Skeletal muscle satellite cell (primary cell): Measurements from ENCODE around the gene CERS6.

Experiments
- H3K27me3 ChIP-seq: 2 replicates; pipeline ENCODE4 v1.7.0; 2013; ENCODE audit warnings: low read length; ENCODE audit not compliant: control insufficient read depth, insufficient read depth
- H3K36me3 ChIP-seq: 2 replicates; pipeline ENCODE4 v1.7.0; 2013; ENCODE audit warnings: mild to moderate bottlenecking, control low read depth, low read length; ENCODE audit not compliant: insufficient read depth
- H3K4me1 ChIP-seq: 2 replicates; pipeline ENCODE4 v1.7.0; 2013; ENCODE audit warnings: low read length; ENCODE audit not compliant: control insufficient read depth, insufficient read depth
- H3K4me2 ChIP-seq: 2 replicates; pipeline ENCODE4 v1.7.0; 2013; ENCODE audit warnings: mild to moderate bottlenecking, low read length
- H3K4me3 ChIP-seq: 2 replicates; pipeline ENCODE4 v1.7.0; 2013; ENCODE audit warnings: low read length
- H3K9ac ChIP-seq: 2 replicates; pipeline ENCODE4 v1.7.0; 2013; ENCODE audit warnings: mild to moderate bottlenecking, low read depth, low read length, moderate library complexity
- H3K9me3 ChIP-seq: replicated peaks from 2 replicates; pipeline ENCODE4 v1.7.0; 2013; ENCODE audit warnings: mild to moderate bottlenecking, control low read depth, low read length

CERS6 gene

DNA sequence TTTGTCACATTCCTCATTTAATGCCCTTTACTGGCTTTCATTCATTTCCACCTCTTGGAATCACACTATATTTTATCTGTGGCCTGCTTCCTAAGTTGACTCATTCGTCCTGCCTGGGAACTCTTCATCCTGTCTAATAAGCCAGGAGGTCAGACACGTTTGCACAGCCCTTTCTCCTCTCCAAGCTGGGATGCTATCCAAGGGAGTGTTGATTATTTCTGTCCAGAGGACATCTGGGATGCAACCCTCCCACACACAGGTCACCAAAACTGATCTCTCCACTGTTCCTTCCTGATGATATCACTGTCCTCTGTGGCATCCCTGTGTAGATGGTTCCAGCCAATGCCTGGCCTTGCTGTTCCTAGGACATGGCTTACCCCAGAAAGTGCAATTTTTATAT is 266.5 kb downstream of the CERS6 start:
- Histone ChIP-seq H3K27me3 (no peaks in the 10 kb centered on the region), H3K9ac (no peak overlapping the region), H3K36me3 (peaks cover 10% of the 10 kb centered on the region), H3K4me1 (peaks cover 11% of the 10 kb centered on the region), H3K4me2 (no peak overlapping the region), H3K4me3 (no peak overlapping the region), H3K9me3 (no peaks in the 10 kb centered on the region)

DNA sequence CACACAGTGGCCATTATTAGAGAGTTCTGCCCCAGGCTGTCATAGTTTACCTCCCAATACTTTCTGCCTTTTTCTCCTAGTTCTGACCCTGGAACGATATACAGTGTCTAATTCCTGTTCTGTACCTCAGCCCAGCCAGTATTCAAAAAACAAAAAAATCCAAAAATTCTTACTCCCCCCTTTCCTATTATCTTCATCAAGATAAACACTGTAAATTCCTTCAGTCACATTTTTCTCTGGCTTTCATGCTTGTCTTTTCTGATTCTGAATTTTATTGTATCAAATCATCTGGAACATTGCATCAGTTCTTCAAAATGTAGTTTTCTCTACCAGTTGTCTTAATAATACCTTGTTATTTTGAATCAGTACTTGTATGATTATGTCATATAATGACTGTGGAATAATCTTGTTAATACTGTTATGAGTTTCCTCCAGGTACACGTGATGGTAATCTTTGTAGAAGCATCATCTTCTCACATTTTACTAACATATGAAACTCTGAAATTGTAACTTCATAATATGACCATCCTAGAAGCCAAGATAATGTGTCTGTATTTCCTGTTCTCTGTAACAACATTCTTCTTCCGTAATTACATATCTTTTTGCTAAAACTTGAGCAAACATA is 267.3 kb downstream of the CERS6 start:
- Histone ChIP-seq H3K9ac (no peak overlapping the region), H3K9me3 (no peaks in the 10 kb centered on the region), H3K4me1 (peaks cover 11% of the 10 kb centered on the region), H3K27me3 (no peaks in the 10 kb centered on the region), H3K4me3 (no peak overlapping the region), H3K36me3 (peaks cover 5% of the 10 kb centered on the region), H3K4me2 (no peak overlapping the region)

DNA sequence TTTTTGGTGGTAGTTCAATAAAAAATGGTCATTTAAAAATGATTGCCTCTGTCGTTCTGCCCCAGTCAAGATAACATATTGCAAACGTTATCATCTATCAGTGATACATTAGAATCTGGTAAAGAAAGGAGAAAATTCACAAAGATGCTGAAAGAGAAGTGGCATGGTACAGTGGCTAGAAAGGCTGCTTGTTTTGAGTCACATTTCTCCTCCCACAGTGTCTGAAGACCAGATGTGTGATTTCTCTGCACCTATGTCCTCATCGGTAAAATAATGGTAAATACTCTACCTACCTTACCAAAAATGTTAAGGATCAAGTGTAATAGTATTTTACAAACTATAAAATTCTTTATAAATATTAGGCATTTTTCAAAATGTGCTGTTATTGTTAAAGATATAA is 270.3 kb downstream of the CERS6 start:
- no peaks in the 10 kb centered on the region for H3K27me3 ChIP-seq
- no peak overlapping the region for H3K4me2 ChIP-seq
- H3K36me3 ChIP-seq = no peaks in the 10 kb centered on the region
- H3K4me1 ChIP-seq = peaks cover 11% of the 10 kb centered on the region
- no peak overlapping the region for H3K9ac ChIP-seq
- H3K4me3 ChIP-seq = no peak overlapping the region
- H3K9me3 ChIP-seq = no peaks in the 10 kb centered on the region

DNA sequence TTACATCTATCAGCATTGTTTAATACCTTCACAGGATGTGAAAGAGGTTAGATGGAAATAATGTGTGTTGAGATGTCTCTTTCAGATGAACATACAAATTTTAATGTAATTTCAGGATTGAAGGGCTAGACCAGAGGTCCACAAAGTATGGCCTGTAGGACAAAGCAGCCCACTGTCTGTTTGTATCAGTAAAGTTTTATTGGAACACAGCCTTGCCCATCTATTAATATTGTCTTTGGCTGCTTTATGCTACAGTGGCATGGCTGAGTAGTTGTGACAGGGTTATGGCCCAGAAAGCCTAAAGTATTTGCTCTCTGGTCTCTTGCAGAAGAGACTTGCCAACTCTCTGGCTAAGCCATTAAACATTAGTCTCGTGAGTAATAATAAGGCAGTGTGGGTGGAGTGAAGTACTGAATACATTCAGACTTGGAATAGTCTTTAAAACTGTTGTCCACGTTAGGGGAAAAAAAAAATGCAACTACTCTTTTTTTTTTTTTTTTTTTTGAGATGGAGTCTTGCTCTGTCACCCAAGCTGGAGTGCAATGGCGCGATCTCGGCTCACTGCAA is 271.9 kb downstream of the CERS6 start:
- no peaks in the 10 kb centered on the region for H3K9me3 ChIP-seq
- H3K4me3 ChIP-seq = no peak overlapping the region
- H3K27me3 ChIP-seq = no peaks in the 10 kb centered on the region
- H3K4me2 ChIP-seq = no peak overlapping the region
- H3K9ac ChIP-seq = no peak overlapping the region
- no peaks in the 10 kb centered on the region for H3K36me3 ChIP-seq
- peaks cover 2% of the 10 kb centered on the region for H3K4me1 ChIP-seq

DNA sequence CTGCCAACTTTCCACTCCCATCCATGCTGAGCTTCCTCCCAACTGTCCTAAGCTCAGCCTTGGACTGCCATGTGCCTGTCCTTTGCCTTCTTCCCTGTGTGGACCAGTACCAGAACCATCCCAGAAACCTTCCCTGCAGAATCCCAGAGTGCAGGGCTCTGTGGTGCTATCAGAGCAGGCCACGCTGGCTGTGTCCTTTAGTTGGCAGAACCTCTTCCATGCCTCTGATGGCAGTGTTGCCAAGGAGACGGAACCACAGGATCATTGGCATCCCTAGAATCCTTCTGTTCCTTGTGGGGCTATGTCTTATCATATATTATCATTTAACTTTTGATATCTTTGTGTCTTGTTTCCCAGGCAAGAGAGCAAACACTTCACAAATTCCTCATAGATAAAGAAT is 273.4 kb downstream of the CERS6 start:
- Histone ChIP-seq H3K36me3 (no peaks in the 10 kb centered on the region), H3K27me3 (no peaks in the 10 kb centered on the region), H3K9me3 (no peaks in the 10 kb centered on the region), H3K9ac (no peak overlapping the region), H3K4me2 (no peak overlapping the region), H3K4me3 (no peak overlapping the region), H3K4me1 (no peaks in the 10 kb centered on the region)

DNA sequence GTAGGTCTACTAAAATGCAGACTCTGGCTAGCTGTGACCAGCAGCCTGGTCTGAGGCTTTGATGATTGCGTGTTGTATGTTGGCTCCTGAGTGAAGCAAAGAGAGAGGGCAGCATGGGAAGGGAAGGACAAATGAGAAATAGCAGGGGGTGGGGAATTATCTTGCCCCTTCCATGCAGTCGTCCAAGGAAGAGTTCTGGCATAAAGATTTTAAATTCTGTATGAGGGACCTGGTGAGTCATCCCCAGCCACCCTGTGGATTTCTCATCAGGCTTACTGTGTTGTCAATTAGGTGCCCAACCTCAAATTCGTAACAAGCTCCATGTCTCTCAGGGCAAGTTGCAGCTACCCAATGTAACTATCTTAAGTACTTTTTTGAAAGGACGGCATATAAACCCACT is 274.3 kb downstream of the CERS6 start:
- no peaks in the 10 kb centered on the region for H3K9me3 ChIP-seq
- H3K9ac ChIP-seq = no peak overlapping the region
- no peaks in the 10 kb centered on the region for H3K4me1 ChIP-seq
- no peaks in the 10 kb centered on the region for H3K27me3 ChIP-seq
- H3K36me3 ChIP-seq = no peaks in the 10 kb centered on the region
- H3K4me2 ChIP-seq = no peak overlapping the region
- H3K4me3 ChIP-seq = no peak overlapping the region

DNA sequence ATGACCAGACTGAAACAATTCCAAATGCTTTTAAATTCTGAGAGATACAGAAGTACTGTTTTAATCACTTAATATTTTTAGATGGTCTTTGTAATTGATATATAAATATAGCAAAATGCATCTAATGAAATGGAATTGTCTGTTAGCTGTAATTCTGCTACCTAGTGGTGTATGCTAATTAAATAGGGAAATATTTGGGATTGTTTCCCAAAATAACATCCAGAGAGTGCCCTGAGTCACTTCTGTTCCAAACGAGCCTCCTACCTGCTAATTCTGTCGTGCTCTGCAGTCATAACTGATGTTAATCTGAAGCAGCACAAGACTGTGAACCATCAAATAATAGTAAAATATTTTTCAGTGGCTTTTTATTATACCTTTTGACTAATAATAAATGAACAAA is 274.9 kb downstream of the CERS6 start:
- H3K4me3 ChIP-seq = no peak overlapping the region
- H3K9ac ChIP-seq = no peak overlapping the region
- H3K4me2 ChIP-seq = no peak overlapping the region
- no peaks in the 10 kb centered on the region for H3K9me3 ChIP-seq
- H3K27me3 ChIP-seq = no peaks in the 10 kb centered on the region
- H3K36me3 ChIP-seq = no peaks in the 10 kb centered on the region
- H3K4me1 ChIP-seq = no peaks in the 10 kb centered on the region

DNA sequence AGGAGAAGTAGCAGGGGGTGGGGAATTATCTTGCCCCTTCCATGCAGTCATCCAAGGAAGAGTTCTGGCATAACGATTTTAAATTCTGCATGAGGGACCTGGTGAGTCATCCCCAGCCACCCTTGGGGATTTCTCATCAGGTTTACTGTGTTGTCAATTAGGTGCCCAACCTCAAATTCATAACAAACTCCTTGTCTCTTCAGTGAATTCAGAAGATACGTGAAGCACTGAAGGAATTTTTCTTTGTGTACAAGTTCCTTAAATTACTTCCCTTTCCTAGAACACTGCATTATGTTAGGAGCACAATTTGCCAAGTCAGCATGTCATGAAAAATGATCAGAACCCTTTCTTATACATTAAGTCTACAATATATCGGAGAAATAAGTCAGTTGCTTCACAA is 275.5 kb downstream of the CERS6 start:
- Histone ChIP-seq H3K4me3 (no peak overlapping the region), H3K4me2 (no peak overlapping the region), H3K9me3 (no peaks in the 10 kb centered on the region), H3K36me3 (no peaks in the 10 kb centered on the region), H3K27me3 (no peaks in the 10 kb centered on the region), H3K9ac (no peak overlapping the region), H3K4me1 (no peaks in the 10 kb centered on the region)

DNA sequence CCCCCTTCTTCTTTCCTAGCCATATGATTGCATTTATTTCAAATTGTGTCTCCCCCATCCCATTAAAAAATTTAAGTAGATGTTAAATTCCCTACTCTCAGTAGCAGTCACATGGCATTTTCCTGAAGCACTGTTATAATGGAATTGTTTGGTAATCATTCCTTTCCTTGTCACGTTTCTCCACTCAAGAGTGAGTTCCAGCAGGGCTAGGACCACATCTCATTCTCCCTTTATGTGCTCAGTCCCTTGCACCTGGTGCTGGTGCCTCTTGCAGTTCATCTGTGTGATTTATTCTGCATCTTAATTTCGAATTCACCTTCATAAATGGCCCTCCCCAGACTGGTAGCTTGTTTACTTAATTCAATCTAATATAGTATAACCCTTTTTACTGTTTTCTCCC is 276.0 kb downstream of the CERS6 start:
- Histone ChIP-seq H3K27me3 (no peaks in the 10 kb centered on the region), H3K4me1 (no peaks in the 10 kb centered on the region), H3K9me3 (no peaks in the 10 kb centered on the region), H3K4me2 (no peak overlapping the region), H3K9ac (no peak overlapping the region), H3K36me3 (no peaks in the 10 kb centered on the region), H3K4me3 (no peak overlapping the region)

DNA sequence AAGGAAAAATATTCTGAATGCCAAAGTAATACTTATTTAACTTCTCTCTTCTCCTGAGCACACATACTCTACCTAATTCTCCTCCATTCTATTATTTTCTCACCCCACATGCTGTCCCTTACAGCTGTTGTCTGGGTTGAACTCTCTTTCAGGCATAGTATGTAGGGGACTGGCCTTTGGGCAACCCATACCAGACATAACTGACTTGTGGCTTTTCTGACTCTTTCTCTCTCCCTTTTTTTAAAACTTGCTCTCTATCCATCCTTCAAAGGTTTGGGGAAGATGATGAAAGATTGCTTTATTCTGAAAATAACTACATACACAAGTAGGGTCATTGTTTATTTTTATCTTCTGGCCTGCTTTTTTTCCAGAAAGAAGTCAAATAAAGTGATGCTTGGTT is 276.4 kb downstream of the CERS6 start:
- Histone ChIP-seq H3K4me1 (no peaks in the 10 kb centered on the region), H3K27me3 (no peaks in the 10 kb centered on the region), H3K4me2 (no peak overlapping the region), H3K9ac (no peak overlapping the region), H3K36me3 (no peaks in the 10 kb centered on the region), H3K9me3 (no peaks in the 10 kb centered on the region), H3K4me3 (no peak overlapping the region)

DNA sequence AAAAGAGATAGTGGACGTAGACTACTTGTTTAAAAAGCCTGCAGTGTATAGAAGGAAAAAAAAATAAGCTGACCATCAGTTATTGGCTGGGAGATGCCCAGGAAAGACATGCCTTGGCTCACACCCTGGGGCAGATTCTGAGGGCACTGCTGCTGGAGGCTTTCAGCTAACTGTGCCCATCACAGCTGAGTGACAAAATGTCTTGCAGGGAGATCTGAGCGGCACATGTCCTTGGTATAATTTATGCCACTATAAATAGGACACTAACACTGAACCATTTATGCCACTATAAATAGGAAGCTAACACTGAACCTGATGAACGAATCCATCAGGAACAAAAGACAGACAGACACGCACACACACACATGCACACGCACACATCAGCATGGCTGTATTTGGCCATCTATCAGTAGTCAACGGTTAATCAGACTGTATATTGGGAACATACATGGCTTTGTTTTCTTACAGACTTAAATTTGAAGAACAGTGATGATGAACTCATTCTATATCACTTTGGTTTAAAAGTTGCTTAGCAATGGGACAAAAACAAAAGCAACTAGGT is 278.2 kb downstream of the CERS6 start:
- Histone ChIP-seq H3K9me3 (no peaks in the 10 kb centered on the region), H3K4me2 (no peak overlapping the region), H3K4me1 (no peaks in the 10 kb centered on the region), H3K27me3 (no peaks in the 10 kb centered on the region), H3K9ac (no peak overlapping the region), H3K4me3 (no peak overlapping the region), H3K36me3 (no peaks in the 10 kb centered on the region)
